Measurements from ENCODE around the gene PMM1. TPM values are rescaled to one million over a fixed set of nuclear protein-coding genes. Genes with fewer than 3 reads are reported as not detected.

PMM1 gene
- total and polyA plus RNA-seq, 8 donors: 15.2 to 131 (median 56.5) TPM

DNA sequence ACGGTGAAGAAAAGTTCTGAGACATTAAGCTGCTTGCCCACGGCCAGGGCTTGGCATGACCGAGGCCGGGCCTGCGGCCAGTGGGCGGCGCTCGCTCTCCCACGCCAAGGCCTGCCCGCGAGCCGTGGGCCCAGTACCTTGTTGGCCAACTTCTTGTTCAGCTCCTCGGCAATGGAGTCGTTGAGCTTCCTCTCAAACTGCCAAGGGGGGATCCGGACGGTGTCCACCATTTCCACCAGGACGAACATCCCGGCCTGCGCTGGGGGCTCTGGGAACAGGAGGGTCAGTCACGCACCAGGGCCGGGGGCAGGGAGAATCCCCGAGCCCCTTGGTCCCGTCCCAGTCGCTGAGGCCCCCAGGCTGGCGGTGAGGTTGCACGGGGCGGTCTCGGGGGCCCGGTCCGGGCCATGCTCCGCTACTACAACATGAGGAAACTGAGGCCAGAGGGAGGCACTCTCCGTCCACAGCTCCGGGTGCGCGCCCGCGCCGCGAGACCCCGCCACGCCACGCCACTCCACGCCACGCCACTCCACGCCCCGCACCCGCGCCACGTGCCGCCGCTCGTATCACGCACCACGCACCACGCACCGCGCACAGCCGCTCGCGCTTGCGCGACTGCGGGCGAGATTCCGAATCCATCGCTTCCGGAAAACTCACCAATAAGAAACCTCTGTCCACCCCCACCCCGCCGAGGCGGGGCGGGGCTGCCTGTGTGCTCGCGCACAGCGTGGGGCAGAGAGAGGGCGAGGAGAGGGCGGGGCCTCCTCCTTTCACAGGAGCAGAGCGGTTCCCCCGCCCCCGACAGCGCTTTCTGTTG is 45.6 kb downstream of the PMM1 start, which contains the start of gene POLR3H:
Gene POLR3H, minus strand, starts transcription at position 617 of the 817 bp plus-strand sequence. Its CDS starts 369 bp downstream, at position 248.
- no peak for TF ChIP-seq POLR2A (IDR thresholded peaks at IDR 0.05)
- peak; percentile 46 to 83 (median 52) for TF ChIP-seq POLR2AphosphoS5 (IDR thresholded peaks at IDR 0.05)
- TF ChIP-seq, protein P1, sequence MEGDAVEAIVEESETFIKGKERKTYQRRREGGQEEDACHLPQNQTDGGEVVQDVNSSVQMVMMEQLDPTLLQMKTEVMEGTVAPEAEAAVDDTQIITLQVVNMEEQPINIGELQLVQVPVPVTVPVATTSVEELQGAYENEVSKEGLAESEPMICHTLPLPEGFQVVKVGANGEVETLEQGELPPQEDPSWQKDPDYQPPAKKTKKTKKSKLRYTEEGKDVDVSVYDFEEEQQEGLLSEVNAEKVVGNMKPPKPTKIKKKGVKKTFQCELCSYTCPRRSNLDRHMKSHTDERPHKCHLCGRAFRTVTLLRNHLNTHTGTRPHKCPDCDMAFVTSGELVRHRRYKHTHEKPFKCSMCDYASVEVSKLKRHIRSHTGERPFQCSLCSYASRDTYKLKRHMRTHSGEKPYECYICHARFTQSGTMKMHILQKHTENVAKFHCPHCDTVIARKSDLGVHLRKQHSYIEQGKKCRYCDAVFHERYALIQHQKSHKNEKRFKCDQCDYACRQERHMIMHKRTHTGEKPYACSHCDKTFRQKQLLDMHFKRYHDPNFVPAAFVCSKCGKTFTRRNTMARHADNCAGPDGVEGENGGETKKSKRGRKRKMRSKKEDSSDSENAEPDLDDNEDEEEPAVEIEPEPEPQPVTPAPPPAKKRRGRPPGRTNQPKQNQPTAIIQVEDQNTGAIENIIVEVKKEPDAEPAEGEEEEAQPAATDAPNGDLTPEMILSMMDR (IDR thresholded peaks at IDR 0.05): peak in 5 of 7 experiments; percentile 33 to 65 (median 45)
- TF ChIP-seq EP300 (IDR thresholded peaks at IDR 0.05): no peak
- H3K4me1 ChIP-seq: peaks cover 11 to 51% (median 39%) of the 10 kb centered on the region in 4 donors
- DNase-seq: peak; percentile 99
- peaks cover 7 to 22% (median 15%) of the 10 kb centered on the region in 4 donors for H3K36me3 ChIP-seq
- no peaks in the 10 kb centered on the region for H3K27me3 ChIP-seq
- peak within 1 kb of the TSS; percentile 77 to 92 (median 90) for H3K27ac ChIP-seq
- 0 to 1% (median 0%) methylated on average over 14 to 80 of the region's 80 CpGs for WGBS, 5 donors
- no peaks in the 10 kb centered on the region for H3K9me3 ChIP-seq
- intact Hi-C loops (cut with DNase I; ENCODE audit: low total_unique reads): loop anchor here (10.0 kb wide), 1 partner anchor 51 kb away; no protein-coding TSS in a partner anchor
- H3K4me3 ChIP-seq: peak within 1 kb of the TSS; percentile 72 to 97 (median 83)

DNA sequence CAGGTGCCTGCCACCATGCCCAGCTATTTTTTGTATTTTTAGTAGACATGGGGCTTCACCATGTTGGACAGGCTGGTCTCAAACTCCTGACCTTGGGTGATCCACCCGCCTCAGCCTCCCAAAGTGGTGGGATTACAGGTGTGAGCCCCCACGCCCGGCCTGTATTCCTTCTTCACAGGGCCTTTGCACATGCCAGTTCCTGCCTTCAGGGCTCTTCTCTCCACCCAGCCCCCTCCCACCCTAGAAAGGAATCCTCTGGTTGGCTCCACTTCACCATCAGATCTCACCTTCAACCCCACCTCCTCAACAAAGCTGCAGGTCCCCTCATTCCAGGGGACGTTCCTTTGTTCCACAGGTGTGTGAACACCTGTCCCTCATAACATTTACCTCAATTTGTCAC is 47.4 kb downstream of the PMM1 start:
- DNase-seq: no peak
- no peaks in the 10 kb centered on the region for H3K27me3 ChIP-seq
- peaks cover 11 to 66% (median 39%) of the 10 kb centered on the region in 4 donors for H3K4me1 ChIP-seq
- H3K9me3 ChIP-seq: no peaks in the 10 kb centered on the region
- WGBS, 5 donors: 87 to 93% (median 92%) methylated on average over 4 of the region's 4 CpGs
- peak overlapping the region in 2 of 5 donors; percentile 10 to 90 for H3K27ac ChIP-seq
- H3K36me3 ChIP-seq: peaks cover 7 to 39% (median 25%) of the 10 kb centered on the region in 4 donors
- intact Hi-C loops (cut with DNase I; ENCODE audit: low total_unique reads): loop anchor here (10.0 kb wide), 1 partner anchor 53 kb away; no protein-coding TSS in a partner anchor
- TF ChIP-seq, protein P1 (IDR thresholded peaks at IDR 0.05): no peak
- peak overlapping the region in 2 of 4 donors; percentile 87 to 97 for H3K4me3 ChIP-seq

DNA sequence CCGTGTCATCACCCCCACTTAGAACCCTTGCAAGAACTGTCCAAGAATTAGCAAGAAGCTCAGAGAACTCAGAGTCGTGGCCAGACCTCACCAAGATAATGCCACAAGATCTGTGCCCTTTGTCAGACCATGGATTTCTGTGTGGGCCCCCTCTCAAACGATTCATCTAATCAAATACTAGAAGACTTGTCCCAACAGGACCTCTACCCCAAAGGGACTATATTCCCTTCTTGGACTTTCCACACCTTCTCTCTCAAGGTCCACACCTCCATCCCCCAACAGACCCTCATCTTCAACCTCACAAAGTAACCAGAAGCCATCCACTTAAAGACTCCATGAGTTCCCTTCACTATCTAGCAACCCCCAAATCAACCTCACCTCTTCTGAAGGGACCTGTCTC is 48.2 kb downstream of the PMM1 start:
- Histone ChIP-seq H3K27ac (peak overlapping the region in 2 of 5 donors; percentile 10 to 90), H3K4me3 (no peak overlapping the region), H3K9me3 (no peaks in the 10 kb centered on the region), H3K36me3 (peaks cover 7 to 45% (median 31%) of the 10 kb centered on the region in 4 donors), H3K27me3 (no peaks in the 10 kb centered on the region), H3K4me1 (peaks cover 11 to 66% (median 39%) of the 10 kb centered on the region in 4 donors)
- TF ChIP-seq POLR2A (IDR thresholded peaks at IDR 0.05) (no peak), POLR2AphosphoS5 (IDR thresholded peaks at IDR 0.05) (no peak), EP300 (IDR thresholded peaks at IDR 0.05) (no peak)
- TF ChIP-seq, protein P1 (IDR thresholded peaks at IDR 0.05): no peak
- intact Hi-C loops (cut with DNase I; ENCODE audit: low total_unique reads): loop anchor here (10.0 kb wide), 1 partner anchor 53 kb away; no protein-coding TSS in a partner anchor
- WGBS, 5 donors: 52 to 60% (median 59%) methylated on average over 3 of the region's 3 CpGs
- DNase-seq: no peak

DNA sequence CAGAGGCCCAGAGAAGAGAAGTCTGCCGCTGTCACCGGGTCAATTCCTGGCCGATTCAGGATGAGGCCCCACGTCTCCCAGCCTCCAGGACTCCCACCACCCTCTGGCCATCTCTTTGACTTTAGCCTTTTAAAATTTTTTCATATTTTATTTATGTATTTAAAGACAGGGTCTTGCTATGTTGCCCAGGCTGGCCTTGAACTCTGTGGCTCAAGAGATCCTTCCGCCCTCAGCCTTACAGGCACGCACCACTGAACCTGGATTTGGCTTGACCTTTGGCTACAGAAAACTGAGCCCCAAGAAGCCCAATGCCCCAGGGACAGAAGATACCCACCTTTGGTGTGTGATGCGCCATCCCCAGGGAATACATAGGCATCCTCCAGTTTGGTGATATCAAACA is 49.3 kb downstream of the PMM1 start:
- peaks cover 7 to 53% (median 35%) of the 10 kb centered on the region in 4 donors for H3K36me3 ChIP-seq
- TF ChIP-seq POLR2AphosphoS5 (IDR thresholded peaks at IDR 0.05): no peak
- TF ChIP-seq EP300 (IDR thresholded peaks at IDR 0.05): no peak
- TF ChIP-seq POLR2A (IDR thresholded peaks at IDR 0.05): no peak
- TF ChIP-seq, protein P1 (IDR thresholded peaks at IDR 0.05): no peak
- no peak for DNase-seq
- intact Hi-C loops (cut with DNase I; ENCODE audit: low total_unique reads): loop anchor here (10.0 kb wide), 1 partner anchor 54 kb away; no protein-coding TSS in a partner anchor
- H3K9me3 ChIP-seq: no peaks in the 10 kb centered on the region
- H3K27me3 ChIP-seq: no peaks in the 10 kb centered on the region
- 91 to 95% (median 93%) methylated on average over 7 of the region's 7 CpGs for WGBS, 5 donors
- peaks cover 11 to 65% (median 39%) of the 10 kb centered on the region in 4 donors for H3K4me1 ChIP-seq
- peak overlapping the region in 3 of 5 donors; percentile 29 to 62 (median 41) for H3K27ac ChIP-seq
- no peak overlapping the region for H3K4me3 ChIP-seq

Data from stomach (tissue), 9 donors.